GM12878 (cell line): Measurements from ENCODE around the gene CATSPERZ. TPM values are rescaled to one million over a fixed set of nuclear protein-coding genes. Genes with fewer than 3 reads are reported as not detected.
A peak's percentile ranks its signal among the peaks of the same experiment; 100 is the strongest.

ENCODE experiments used
- ATF2 ChIP-seq: IDR thresholded peaks from 2 replicates; pipeline ENCODE4 v1.6.1; 2012; ENCODE audit warnings: low read length, inconsistent platforms
- BACH1 ChIP-seq: fragments of 450-650 bp; IDR thresholded peaks from 2 replicates; pipeline ENCODE4 v1.6.1; 2017; ENCODE audit warnings: mild to moderate bottlenecking, borderline replicate concordance
- BRCA1 ChIP-seq: IDR thresholded peaks from 2 replicates; pipeline ENCODE4 v1.6.1; 2011; ENCODE audit warnings: low read depth, low read length, improper control_type of control experiment
- CHD1 ChIP-seq: IDR thresholded peaks from 2 replicates; pipeline ENCODE4 v1.6.1; 2012; ENCODE audit warnings: low read depth, low read length, improper control_type of control experiment
- CREM ChIP-seq: IDR thresholded peaks from 2 replicates; pipeline ENCODE4 v1.6.1; 2014; ENCODE audit warnings: antibody characterized with exemption, low read depth
- E4F1 ChIP-seq: fragments of 450-650 bp; IDR thresholded peaks from 2 replicates; pipeline ENCODE4 v1.6.1; 2018; ENCODE audit warnings: borderline replicate concordance, mild to moderate bottlenecking; ENCODE audit not compliant: partially characterized antibody
- FOXK2 ChIP-seq: fragments of 450-650 bp; IDR thresholded peaks from 2 replicates; pipeline ENCODE4 v1.6.1; 2017; ENCODE audit warnings: mild to moderate bottlenecking, moderate library complexity
- HDAC2 ChIP-seq: fragments of 200-600 bp; sonication (generic); IDR thresholded peaks from 2 replicates; pipeline ENCODE4 v1.6.1; 2017
- HDGF ChIP-seq: fragments of 450-650 bp; IDR thresholded peaks from 2 replicates; pipeline ENCODE4 v1.6.1; 2016; ENCODE audit warnings: antibody characterized with exemption
- IRF3 ChIP-seq: fragments of 450-650 bp; IDR thresholded peaks from 2 replicates; pipeline ENCODE4 v1.6.1; 2014; ENCODE audit warnings: mild to moderate bottlenecking
- IRF4 ChIP-seq: IDR thresholded peaks from 2 replicates; pipeline ENCODE4 v1.6.1; 2011; ENCODE audit warnings: low read depth, low read length
- MYC ChIP-seq: IDR thresholded peaks from 2 replicates; pipeline ENCODE4 v1.6.1; 2011; ENCODE audit warnings: mild to moderate bottlenecking, low read length, moderate library complexity, inconsistent platforms; ENCODE audit not compliant: insufficient read depth, insufficient replicate concordance, insufficient read length, severe bottlenecking
- PAX8 ChIP-seq: fragments of 450-650 bp; IDR thresholded peaks from 2 replicates; pipeline ENCODE4 v1.6.1; 2017; ENCODE audit warnings: mild to moderate bottlenecking, moderate library complexity
- PKNOX1 ChIP-seq: fragments of 450-650 bp; IDR thresholded peaks from 2 replicates; pipeline ENCODE4 v1.6.1; 2016; ENCODE audit warnings: mild to moderate bottlenecking
- RB1 ChIP-seq: fragments of 450-650 bp; formaldehyde crosslinking; IDR thresholded peaks from 2 replicates; pipeline ENCODE4 v1.6.1; 2017; ENCODE audit warnings: mild to moderate bottlenecking, borderline replicate concordance
- RFX5 ChIP-seq: IDR thresholded peaks from 2 replicates; pipeline ENCODE4 v1.6.1; 2011; ENCODE audit warnings: low read depth, low read length, improper control_type of control experiment
- TBL1XR1 ChIP-seq: IDR thresholded peaks from 2 replicates; pipeline ENCODE4 v1.6.1; 2012; ENCODE audit warnings: low read depth, low read length, improper control_type of control experiment
- TCF12 ChIP-seq: IDR thresholded peaks from 2 replicates; pipeline ENCODE4 v1.6.1; 2011; ENCODE audit warnings: low read depth, mild to moderate bottlenecking, low read length
- YBX1 ChIP-seq: fragments of 450-650 bp; IDR thresholded peaks from 2 replicates; pipeline ENCODE4 v1.6.1; 2016; ENCODE audit warnings: antibody characterized with exemption
- ZBTB11 ChIP-seq: fragments of 450-650 bp; formaldehyde crosslinking; IDR thresholded peaks from 2 replicates; pipeline ENCODE4 v1.5.0; 2022; ENCODE audit warnings: mild to moderate bottlenecking, missing genetic modification characterization
- ZNF384 ChIP-seq: IDR thresholded peaks from 2 replicates; pipeline ENCODE4 v1.6.1; 2012; ENCODE audit warnings: low read depth, mild to moderate bottlenecking, low read length, improper control_type of control experiment, borderline replicate concordance
- polyA plus RNA-seq, 11 experiments: library from polyadenylated mRNA; depleted of rRNA in 4 of 11; unstranded in 6 of 11; stranded (reverse) in 5 of 11; fragments of >200 nt; fragmentation: Nextera tagmentation in 4 of 11; fragmentation: Illumina TruSeq in 1 of 11; extraction: Ambion mirVana in 4 of 11; extraction: Trizol in 1 of 11; gene quantifications; 1 replicate in 1 of 11; 2 replicates in 10 of 11; pipeline versions ENCODE4 v1.2.1 to v1.2.3, GENCODE V29; 2011 to 2016; ENCODE audit warnings: inconsistent platforms in 2 of 11, missing spikeins in 2 of 11, low read depth in 1 of 11
- total RNA-seq, 4 experiments: library from RNA; depleted of rRNA in 3 of 4; stranded (reverse); fragments of >200 nt in 3 of 4; fragmentation: Illumina TruSeq in 1 of 4; extraction: Trizol in 1 of 4; gene quantifications; 2 replicates each; pipeline versions ENCODE4 v1.2.1 to v1.2.3, GENCODE V29; 2013 to 2021

The CATSPERZ gene
- total and polyA plus RNA-seq, 10 of the 15 experiments (the other 5 are each of a cell fraction or from before 2014, with no cell fraction given): 0.12 to 0.31 TPM; not detected in 8

- TF ChIP-seq MYC (no peak), HDAC2 (no peak), BRCA1 (no peak), BACH1 (peak; percentile 96), IRF3 (no peak), PAX8 (no peak), E4F1 (no peak), TCF12 (peak; percentile 26; the same call in 1 of the 2 replicates), ATF2 (no peak), CHD1 (no peak), RFX5 (no peak), ZBTB11 (CRISPR knock-in tag) (no peak), FOXK2 (no peak), YBX1 (no peak), RB1 (0 out of 2 replicates have a peak, but pooled peaks have one; percentile 25), HDGF (peak; percentile 100), ZNF384 (no peak), TBL1XR1 (no peak), CREM (0 out of 2 replicates have a peak, but pooled peaks have one; percentile 26), IRF4 (peak; percentile 91), PKNOX1 (peak; percentile 43; the same call in 1 of the 2 replicates)
These were observed 31.6 kb downstream of the CATSPERZ start (continued) for GRCh38 chr11:64331569-64332371.
